Heart left ventricle (tissue), 16 donors: ENCODE results near the gene SLIT3. TPM values are rescaled to one million over a fixed set of nuclear protein-coding genes. Genes with fewer than 3 reads are reported as not detected.
A peak's percentile ranks its signal among the peaks of the same experiment; 100 is the strongest.

Experiments
- ATAC-seq, 4 donors: fragments of 200-7000 bp; cut with Tn5 transposase; one replicate each; pipeline ENCODE4 v1.9.1; 2020 to 2022; ENCODE audit warnings: moderate library complexity in 4 of 4, mild to moderate bottlenecking in 3 of 4, moderate number of reproducible peaks in 1 of 4
- DNase-seq, 5 donors: peaks; one replicate each; pipeline ENCODE4 v3.0.0-alpha.2; 2020
- H3K27ac ChIP-seq, 12 donors: fragments of 200-600 bp; sonication (generic) in 4 of 12; one replicate each; pipeline versions ENCODE4 v1.5.0 to v1.8.0; 2016 to 2022; ENCODE audit warnings: mild to moderate bottlenecking in 2 of 12
- H3K27me3 ChIP-seq, 9 donors: fragments of 200-600 bp; sonication (generic) in 2 of 9; one replicate each; pipeline versions ENCODE4 v1.5.1 to v1.8.0; 2016 to 2022; ENCODE audit warnings: mild to moderate bottlenecking in 3 of 9
- H3K36me3 ChIP-seq, 9 donors: fragments of 200-600 bp; sonication (generic) in 2 of 9; one replicate each; pipeline versions ENCODE4 v1.5.0 to v1.8.0; 2018 to 2022; ENCODE audit warnings: mild to moderate bottlenecking in 2 of 9
- H3K4me1 ChIP-seq, 12 donors: fragments of 200-600 bp; sonication (generic) in 4 of 12; one replicate each; pipeline versions ENCODE4 v1.5.0 to v1.8.0; 2016 to 2022; ENCODE audit warnings: mild to moderate bottlenecking in 3 of 12
- H3K4me3 ChIP-seq, 12 donors: fragments of 200-600 bp; sonication (generic) in 4 of 12; one replicate each; pipeline versions ENCODE4 v1.5.0 to v1.8.0; 2017 to 2022; ENCODE audit warnings: mild to moderate bottlenecking in 9 of 12, moderate library complexity in 4 of 12
- H3K9me3 ChIP-seq, 12 donors: fragments of 200-600 bp; sonication (generic) in 4 of 12; one replicate each; pipeline versions ENCODE4 v1.5.0 to v1.8.0; 2016 to 2022; ENCODE audit warnings: mild to moderate bottlenecking in 1 of 12
- CTCF ChIP-seq, 12 donors: fragments of 200-600 bp; sonication (generic) in 4 of 12; IDR thresholded peaks; one replicate each; pipeline versions ENCODE4 v1.5.0 to v1.8.0; 2018 to 2022; ENCODE audit warnings: antibody characterized with exemption in 12 of 12, mild to moderate bottlenecking in 5 of 12
- POLR2A ChIP-seq, 2 donors: fragments of 450-650 bp; IDR thresholded peaks; one replicate each; pipeline ENCODE4 v1.6.1; 2017; ENCODE audit warnings: antibody characterized with exemption in 2 of 2, mild to moderate bottlenecking in 2 of 2, moderate library complexity in 2 of 2
- WGBS, 4 donors: extraction: QIAGEN DNeasy Blood & Tissue Kit in 2 of 4; methylation state at CpG; one replicate each; pipeline versions ENCODE4 v1.1.5 to v1.1.7; 2013 to 2018; 5-methylcytosine and 5-hydroxymethylcytosine counted together
- intact Hi-C, 10 donors: fragments of 100-400 bp; cut with DNase I; formaldehyde crosslinking; loops; one replicate each; pipeline versions ENCODE4 v1.11.1 to v1.14.2; 2022
- polyA plus RNA-seq, 2 donors: library from polyadenylated mRNA; stranded (reverse); fragments of 200-250 nt; gene quantifications; one replicate each; pipeline ENCODE4 v1.2.3, GENCODE V29; 2013
- total RNA-seq, 9 donors: library from RNA; depleted of rRNA in 2 of 9; stranded (reverse); fragments of >200 nt in 2 of 9; fragmentation: NEBNext Ultra II Directional in 3 of 9; extraction: Animal tissue kit (Norgen Biotek cat#: 25700) in 3 of 9; gene quantifications; one replicate each; pipeline versions ENCODE4 v1.1.0 to v1.2.4, GENCODE V29; 2016 to 2023
- donor health status: ischemic (EF 13 %, LVEDD 7.1; RV severe dilation, severe dysfunction).
- donor health status: healthy with polysubstance abuse.
- donor health status: DM: no; HTN: yes; CAD: no.
- donor health status: DM: no; HTN: no; CAD: no.
- donor health status: ischemic (EF 25% LVEDD 6.9; RV normal size, moderate dysfunction).
- donor health status: ischemic (EF 25% LVEDD 5.7; RV mildly dilated, moderate dysfunction).
- donor health status: healthy.
- donor health status: DM: yes; HTN: yes; CAD: no.
- donor health status: ischemic (EF 35%, LVEDD 5.7; RV mildly dilated, moderate dysfunction).
- donor health status: nonischemic (EF 11% LVEDD 7.7; RV severe dilation, severe dysfunction).
- donor health status: DM: yes; HTN: yes; CAD: no.
- donor health status: PGD.
- donor health status: ischemic (EF 29% LVEDD 5.4; RV normal size, mild dysfunction).
- donor health status: nonischemic (EF 23%, LVEDD 6.1; RV moderate dilation, normal function).

SLIT3 gene
- total and polyA plus RNA-seq, 11 donors: 2.3 to 40.3 (median 14.4) TPM

GRCh38 chr5:169296419-169297143, 4.4 kb downstream of the SLIT3 start:
- Histone ChIP-seq H3K27ac (peak overlapping the region in 3 of 12 donors; percentile 22 to 63 (median 61)), H3K4me1 (peaks cover 0 to 25% (median 3%) of the 10 kb centered on the region in 12 donors), H3K9me3 (no peaks in the 10 kb centered on the region), H3K4me3 (no peak overlapping the region), H3K36me3 (no peaks in the 10 kb centered on the region), H3K27me3 (peaks cover 0 to 16% (median 6%) of the 10 kb centered on the region in 9 donors)
- TF ChIP-seq POLR2A (IDR thresholded peaks at IDR 0.05) (no peak), CTCF (IDR thresholded peaks at IDR 0.05) (no peak)
- 67 to 75% (median 69%) methylated on average over 14 of the region's 14 CpGs for WGBS, 4 donors
- ATAC-seq: peak in 2 of 4 donors; percentile 18 to 37
- no peak for DNase-seq
- intact Hi-C loops: loop anchor here in 1 of 10 donors (2.0 kb wide), 1 partner anchor 308 kb away; no protein-coding TSS in a partner anchor

DNA sequence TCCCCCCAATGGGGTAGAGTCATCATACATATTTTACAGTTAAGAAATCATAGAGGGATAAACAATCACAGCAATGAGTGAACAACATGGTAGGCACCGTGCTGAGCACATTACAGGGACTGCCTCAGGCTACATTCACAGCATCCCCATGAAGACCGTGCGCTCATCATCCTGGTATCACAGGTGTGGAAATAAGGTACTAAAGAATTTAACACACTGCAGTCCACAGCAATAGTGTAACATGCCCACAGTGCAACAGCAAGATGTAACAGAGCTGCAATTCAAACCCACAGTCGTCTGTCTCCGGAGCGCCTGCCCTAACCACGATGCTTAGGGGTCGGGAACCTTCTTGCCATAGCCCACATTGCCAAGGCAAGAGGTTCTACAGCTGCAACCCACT, 5.6 kb downstream of the SLIT3 start:
- 84 to 94% (median 88%) methylated on average over 8 of the region's 8 CpGs for WGBS, 4 donors
- Histone ChIP-seq H3K4me1 (peaks cover 0 to 13% (median 0%) of the 10 kb centered on the region in 12 donors), H3K27me3 (peaks cover 0 to 7% (median 3%) of the 10 kb centered on the region in 9 donors), H3K27ac (no peak overlapping the region), H3K36me3 (no peaks in the 10 kb centered on the region), H3K9me3 (no peaks in the 10 kb centered on the region), H3K4me3 (no peak overlapping the region)
- TF ChIP-seq POLR2A (IDR thresholded peaks at IDR 0.05) (no peak), CTCF (IDR thresholded peaks at IDR 0.05) (no peak)
- ATAC-seq (no peak), DNase-seq (no peak)
- intact Hi-C loops: no loop called here

GRCh38 chr5:169294621-169295020, 6.3 kb downstream of the SLIT3 start:
- intact Hi-C loops: no loop called here
- H3K27me3 ChIP-seq: peaks cover 0 to 5% (median 0%) of the 10 kb centered on the region in 9 donors
- H3K4me3 ChIP-seq: no peak overlapping the region
- no peaks in the 10 kb centered on the region for H3K36me3 ChIP-seq
- no peak overlapping the region for H3K27ac ChIP-seq
- ATAC-seq (no peak), DNase-seq (no peak)
- H3K4me1 ChIP-seq: peaks cover 0 to 13% (median 0%) of the 10 kb centered on the region in 12 donors
- WGBS, 4 donors: 85 to 91% (median 89%) methylated on average over 6 of the region's 6 CpGs
- TF ChIP-seq CTCF (IDR thresholded peaks at IDR 0.05) (no peak), POLR2A (IDR thresholded peaks at IDR 0.05) (no peak)
- no peaks in the 10 kb centered on the region for H3K9me3 ChIP-seq

GRCh38 chr5:169291877-169292276, 9.1 kb downstream of the SLIT3 start:
- Histone ChIP-seq H3K27ac (no peak overlapping the region), H3K36me3 (no peaks in the 10 kb centered on the region), H3K9me3 (no peaks in the 10 kb centered on the region), H3K4me3 (no peak overlapping the region), H3K27me3 (no peaks in the 10 kb centered on the region), H3K4me1 (peaks cover 0 to 21% (median 4%) of the 10 kb centered on the region in 12 donors)
- TF ChIP-seq POLR2A (IDR thresholded peaks at IDR 0.05): no peak
- no peak for TF ChIP-seq CTCF (IDR thresholded peaks at IDR 0.05)
- DNase-seq: no peak
- ATAC-seq: no peak
- 77 to 87% (median 83%) methylated on average over 4 of the region's 4 CpGs for WGBS, 4 donors
- intact Hi-C loops: no loop called here
